Stimulated activated CD8-positive, alpha-beta memory T cell treated with anti-CD3 and anti-CD28 coated beads, Interleukin-4, amount 100 ng/mL, for 24 hours (primary cell): ENCODE measurements around the gene TMEM132C.

Experiments used
- DNase-seq: peaks from one replicate; pipeline ENCODE4 v3.0.0-alpha.2; 2020; ENCODE audit warnings: low read depth

TMEM132C gene

GRCh38 chr12:128288357-128288756 is 21.4 kb downstream of the TMEM132C start:
- DNase-seq, result no peak

- DNase-seq, result no peak
These were observed 21.9 kb downstream of the TMEM132C start for GRCh38 chr12:128288896-128289295.

GRCh38 chr12:128290938-128291337 is 24.0 kb downstream of the TMEM132C start:
- DNase-seq, result no peak

GRCh38 chr12:128298091-128298748 is 31.2 kb downstream of the TMEM132C start:
- DNase-seq, result no peak

GRCh38 chr12:128305336-128305892 is 38.4 kb downstream of the TMEM132C start:
- DNase-seq, result no peak

GRCh38 chr12:128307791-128308190 is 40.8 kb downstream of the TMEM132C start:
- DNase-seq, result no peak

- DNase-seq, result no peak
These were observed 45.7 kb downstream of the TMEM132C start for GRCh38 chr12:128312661-128313060.

GRCh38 chr12:128313931-128314330 is 47.0 kb downstream of the TMEM132C start:
- no peak for DNase-seq

- DNase-seq, result no peak
These were observed 47.6 kb downstream of the TMEM132C start for GRCh38 chr12:128314611-128315010.

- no peak for DNase-seq
These were observed 49.1 kb downstream of the TMEM132C start for GRCh38 chr12:128316078-128316477.

GRCh38 chr12:128316973-128317526 is 50.1 kb downstream of the TMEM132C start:
- no peak for DNase-seq

- no peak for DNase-seq
These were observed 51.4 kb downstream of the TMEM132C start for GRCh38 chr12:128318341-128318740.

GRCh38 chr12:128318946-128319345 is 52.0 kb downstream of the TMEM132C start:
- DNase-seq, result no peak

- no peak for DNase-seq
These were observed 55.4 kb downstream of the TMEM132C start for GRCh38 chr12:128322341-128322740.

GRCh38 chr12:128323145-128323920 is 56.4 kb downstream of the TMEM132C start:
- DNase-seq, result no peak

GRCh38 chr12:128325646-128326045 is 58.7 kb downstream of the TMEM132C start:
- DNase-seq, result no peak

GRCh38 chr12:128326406-128326805 is 59.4 kb downstream of the TMEM132C start:
- DNase-seq, result no peak

- no peak for DNase-seq
These were observed 62.0 kb downstream of the TMEM132C start for GRCh38 chr12:128328961-128329360.

GRCh38 chr12:128336204-128337070 is 69.5 kb downstream of the TMEM132C start:
- no peak for DNase-seq

GRCh38 chr12:128337071-128337345 is 70.0 kb downstream of the TMEM132C start:
- no peak for DNase-seq

- DNase-seq, result no peak
These were observed 70.6 kb downstream of the TMEM132C start for GRCh38 chr12:128337431-128338170.
